Nephron progenitor cell (in vitro differentiated cells): ENCODE data around the gene DGCR2.

Experiments used
- DNase-seq: peaks from one replicate; pipeline ENCODE4 v3.0.0; 2021
- H3K27ac Mint-ChIP-seq: 2 replicates; pipeline ENCODE4 v1.8.0; 2021; ENCODE audit warnings: mild to moderate bottlenecking, moderate library complexity, mixed read lengths
- H3K27me3 Mint-ChIP-seq: 2 replicates; pipeline ENCODE4 v1.8.0; 2021; ENCODE audit warnings: mild to moderate bottlenecking, low read depth, mixed read lengths; ENCODE audit not compliant: poor library complexity
- H3K36me3 Mint-ChIP-seq: 2 replicates; pipeline ENCODE4 v1.8.0; 2021; ENCODE audit warnings: low read depth, mixed read lengths
- H3K4me1 Mint-ChIP-seq: 2 replicates; pipeline ENCODE4 v1.8.0; 2021; ENCODE audit warnings: mixed read lengths
- H3K4me3 Mint-ChIP-seq: 2 replicates; pipeline ENCODE4 v1.8.0; 2021; ENCODE audit warnings: mild to moderate bottlenecking, moderate library complexity, mixed read lengths
- H3K9me3 Mint-ChIP-seq: 2 replicates; pipeline ENCODE4 v1.8.0; 2021; ENCODE audit warnings: mild to moderate bottlenecking, moderate library complexity, mixed read lengths
- CTCF ChIP-seq: fragments of 200-600 bp; sonication (generic); IDR thresholded peaks from 2 replicates; pipeline ENCODE4 v1.5.0; 2021; ENCODE audit warnings: antibody characterized with exemption

DGCR2 gene

GRCh38 chr22:19139001-19139356 lies 16.8 kb upstream of the DGCR2 start:
- Mint-ChIP-seq H3K27ac (no peak overlapping the region), H3K9me3 (no peaks in the 10 kb centered on the region), H3K36me3 (peaks cover 36% of the 10 kb centered on the region), H3K4me3 (no peak overlapping the region), H3K4me1 (peaks cover 14% of the 10 kb centered on the region), H3K27me3 (peaks cover 4% of the 10 kb centered on the region)
- no peak for TF ChIP-seq CTCF
- no peak for DNase-seq

GRCh38 chr22:19138217-19139000 lies 16.2 kb upstream of the DGCR2 start:
- TF ChIP-seq CTCF: no peak
- Mint-ChIP-seq H3K9me3 (no peaks in the 10 kb centered on the region), H3K36me3 (peaks cover 36% of the 10 kb centered on the region), H3K27me3 (peaks cover 2% of the 10 kb centered on the region), H3K4me3 (no peak overlapping the region), H3K27ac (no peak overlapping the region), H3K4me1 (peaks cover 8% of the 10 kb centered on the region)
- no peak for DNase-seq

- no peaks in the 10 kb centered on the region for H3K27me3 Mint-ChIP-seq
- H3K36me3 Mint-ChIP-seq: peaks cover 36% of the 10 kb centered on the region
- no peak overlapping the region for H3K4me3 Mint-ChIP-seq
- no peak overlapping the region for H3K27ac Mint-ChIP-seq
- no peaks in the 10 kb centered on the region for H3K9me3 Mint-ChIP-seq
- peaks cover 2% of the 10 kb centered on the region for H3K4me1 Mint-ChIP-seq
- TF ChIP-seq CTCF: no peak
- DNase-seq: no peak
Observed at GRCh38 chr22:19137384-19138216, 15.4 kb upstream of the DGCR2 start.

- H3K27me3 Mint-ChIP-seq: no peaks in the 10 kb centered on the region
- TF ChIP-seq CTCF: no peak
- no peaks in the 10 kb centered on the region for H3K9me3 Mint-ChIP-seq
- peaks cover 36% of the 10 kb centered on the region for H3K36me3 Mint-ChIP-seq
- no peak overlapping the region for H3K27ac Mint-ChIP-seq
- H3K4me3 Mint-ChIP-seq: no peak overlapping the region
- DNase-seq: no peak
- no peaks in the 10 kb centered on the region for H3K4me1 Mint-ChIP-seq
Observed at GRCh38 chr22:19136915-19137314, 14.7 kb upstream of the DGCR2 start.

GRCh38 chr22:19134874-19135273 lies 12.7 kb upstream of the DGCR2 start:
- TF ChIP-seq CTCF: no peak

More at GRCh38 chr22:19134874-19135273, 12.7 kb upstream of the DGCR2 start:
- Mint-ChIP-seq H3K4me1 (no peaks in the 10 kb centered on the region), H3K27ac (no peak overlapping the region), H3K9me3 (no peaks in the 10 kb centered on the region), H3K4me3 (no peak overlapping the region), H3K36me3 (peaks cover 28% of the 10 kb centered on the region), H3K27me3 (peaks cover 5% of the 10 kb centered on the region)
- DNase-seq: no peak
